Limb (tissue), 2 donors: Measurements from ENCODE around the gene GRM3.
"Not testable (repeated sequence)": the region's sequence is repeated elsewhere in the genome, so short reads cannot be mapped to it uniquely, and the experiment has no call there.

Experiments used
- DNase-seq, 2 donors: peaks; one replicate each; pipeline ENCODE4 v3.0.0-alpha.2; 2016; ENCODE audit errors: extremely low spot score in 2 of 2

The GRM3 gene

GRCh38 chr7:86643561-86644281 is at the start of gene GRM3:
TSS of gene GRM3 (plus strand) at chr7:86643909. CDS start at chr7:86765146, 121,237 bp downstream.
- DNase-seq, result peak; percentile 11 to 70

- no peak for DNase-seq
These were observed 45.4 kb upstream of the GRM3 start for GRCh38 chr7:86598311-86598710.

GRCh38 chr7:86598721-86599120 is 45.0 kb upstream of the GRM3 start:
- DNase-seq, result no peak

- DNase-seq, result no peak
These were observed 43.0 kb upstream of the GRM3 start for GRCh38 chr7:86600506-86601290.

GRCh38 chr7:86615711-86616110 is 28.0 kb upstream of the GRM3 start:
- not testable (repeated sequence) for DNase-seq

- DNase-seq, result peak in 1 of 2 donors; percentile 48
These were observed 844 bp downstream of the GRM3 start for GRCh38 chr7:86644282-86645224.

- peak in 1 of 2 donors; percentile 25 for DNase-seq
These were observed 1.5 kb downstream of the GRM3 start for GRCh38 chr7:86645225-86645608.

GRCh38 chr7:86645676-86646276 is 2.1 kb downstream of the GRM3 start:
- DNase-seq, result no peak

GRCh38 chr7:86647385-86648094 is 3.8 kb downstream of the GRM3 start:
- no peak for DNase-seq

- DNase-seq, result no peak
These were observed 4.5 kb downstream of the GRM3 start for GRCh38 chr7:86648169-86648568.

- peak in 1 of 2 donors; percentile 16 for DNase-seq
These were observed 10.4 kb downstream of the GRM3 start for GRCh38 chr7:86653919-86654659.

GRCh38 chr7:86657948-86658347 is 14.2 kb downstream of the GRM3 start:
- DNase-seq, result no peak

- DNase-seq, result no peak
These were observed 17.3 kb downstream of the GRM3 start for GRCh38 chr7:86660950-86661462.

- DNase-seq, result no peak
These were observed 20.8 kb downstream of the GRM3 start for GRCh38 chr7:86664486-86664885.

- DNase-seq, result no peak
These were observed 21.3 kb downstream of the GRM3 start for GRCh38 chr7:86664991-86665390.

- DNase-seq, result no peak
These were observed 22.0 kb downstream of the GRM3 start for GRCh38 chr7:86665669-86666068.

GRCh38 chr7:86667732-86668131 is 24.0 kb downstream of the GRM3 start:
- DNase-seq, result no peak

- no peak for DNase-seq
These were observed 24.6 kb downstream of the GRM3 start for GRCh38 chr7:86668315-86668714.

- no peak for DNase-seq
These were observed 44.1 kb downstream of the GRM3 start for GRCh38 chr7:86687831-86688230.

GRCh38 chr7:86689363-86689762 is 45.7 kb downstream of the GRM3 start:
- no peak for DNase-seq
